ENCODE data around the gene PARD3.
"Not testable (repeated sequence)": the region's sequence is repeated elsewhere in the genome, so short reads cannot be mapped to it uniquely, and the experiment has no call there.

The PARD3 gene

GRCh38 chr10:34811968-34812514 lies 3.1 kb downstream of the PARD3 start:
- Mint-ChIP-seq H3K27ac (no peak overlapping the region), H3K4me3 (no peak overlapping the region), H3K36me3 (no peaks in the 10 kb centered on the region), H3K4me1 (peaks cover 11% of the 10 kb centered on the region), H3K9me3 (no peaks in the 10 kb centered on the region), H3K27me3 (peaks cover 48% of the 10 kb centered on the region)

- no peak overlapping the region for H3K4me3 Mint-ChIP-seq
- H3K27me3 Mint-ChIP-seq, result peaks cover 44% of the 10 kb centered on the region
- no peak overlapping the region for H3K27ac Mint-ChIP-seq
- H3K36me3 Mint-ChIP-seq, result no peaks in the 10 kb centered on the region
- H3K9me3 Mint-ChIP-seq, result no peaks in the 10 kb centered on the region
- H3K4me1 Mint-ChIP-seq, result peaks cover 6% of the 10 kb centered on the region
These were observed 3.7 kb downstream of the PARD3 start for GRCh38 chr10:34811126-34811967.

DNA sequence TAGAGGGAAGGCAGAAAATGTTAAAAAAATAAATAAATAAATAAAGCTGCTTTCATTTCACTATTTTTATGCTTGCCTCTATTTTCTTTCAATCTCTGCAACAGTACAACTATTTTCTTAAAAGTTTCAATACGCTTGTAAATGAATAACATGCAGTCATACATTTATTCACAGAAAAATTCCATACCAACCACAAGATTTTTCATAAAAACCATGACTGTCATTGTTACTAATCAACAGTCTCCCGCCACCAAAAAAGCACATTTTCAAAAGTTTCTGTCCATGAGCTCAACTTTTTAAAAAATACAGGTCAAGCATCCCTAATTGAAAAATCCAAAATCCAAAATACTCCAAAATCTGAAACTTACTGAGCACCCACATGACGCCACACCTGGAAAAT lies 5.3 kb downstream of the PARD3 start:
- no peaks in the 10 kb centered on the region for H3K36me3 Mint-ChIP-seq
- no peaks in the 10 kb centered on the region for H3K9me3 Mint-ChIP-seq
- no peaks in the 10 kb centered on the region for H3K4me1 Mint-ChIP-seq
- no peak overlapping the region for H3K4me3 Mint-ChIP-seq
- no peak overlapping the region for H3K27ac Mint-ChIP-seq
- H3K27me3 Mint-ChIP-seq, result peaks cover 37% of the 10 kb centered on the region

DNA sequence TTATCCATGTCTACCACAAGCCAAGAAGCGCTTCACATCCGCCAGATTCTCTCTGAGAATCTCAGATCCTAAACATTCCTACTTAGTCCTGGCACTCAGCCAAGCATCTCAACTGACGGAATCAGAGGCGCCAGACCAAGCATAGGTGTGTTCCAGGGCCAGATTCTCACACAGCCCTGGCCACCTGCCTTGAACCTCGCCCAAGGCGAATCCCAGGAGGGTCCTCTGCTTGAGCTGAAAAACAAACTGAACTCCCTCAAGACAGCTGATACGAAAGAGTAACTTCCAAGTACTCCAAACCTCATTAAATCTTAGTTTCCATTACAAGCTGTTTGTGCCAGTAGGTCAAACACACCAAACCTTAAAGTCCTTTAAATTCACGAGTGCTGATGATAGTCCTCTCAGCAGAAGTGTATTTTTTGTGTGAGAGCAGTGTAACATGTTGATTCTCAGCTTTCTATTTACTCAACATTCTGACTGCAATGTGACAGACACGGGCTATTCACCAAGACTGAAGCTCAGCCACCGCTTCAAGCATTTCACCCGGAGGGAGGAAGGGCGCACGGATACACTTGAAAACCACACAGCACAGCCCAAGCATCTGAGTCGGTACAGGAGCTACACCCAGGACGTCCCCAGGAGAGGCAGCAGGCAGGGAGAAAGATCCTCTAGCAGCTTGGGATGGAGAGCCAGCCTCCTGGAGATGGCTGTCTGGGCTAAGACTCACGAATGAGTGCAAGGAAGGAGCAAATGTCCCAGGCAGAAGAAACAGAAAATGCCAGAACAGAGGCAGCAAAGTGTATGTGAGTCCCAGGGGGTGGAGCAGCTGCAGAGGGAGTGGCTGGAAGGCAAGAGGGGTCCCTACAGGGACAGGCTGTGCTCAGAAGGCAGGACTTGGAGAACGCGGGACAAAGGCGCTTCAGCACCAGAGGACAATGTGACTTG lies 6.0 kb downstream of the PARD3 start:
- no peaks in the 10 kb centered on the region for H3K9me3 Mint-ChIP-seq
- H3K4me1 Mint-ChIP-seq, result no peaks in the 10 kb centered on the region
- peaks cover 37% of the 10 kb centered on the region for H3K27me3 Mint-ChIP-seq
- no peak overlapping the region for H3K27ac Mint-ChIP-seq
- H3K4me3 Mint-ChIP-seq, result no peak overlapping the region
- no peaks in the 10 kb centered on the region for H3K36me3 Mint-ChIP-seq

GRCh38 chr10:34808336-34808735 lies 6.8 kb downstream of the PARD3 start:
- Mint-ChIP-seq H3K36me3 (no peaks in the 10 kb centered on the region), H3K4me1 (no peaks in the 10 kb centered on the region), H3K27me3 (peaks cover 32% of the 10 kb centered on the region), H3K9me3 (no peaks in the 10 kb centered on the region), H3K4me3 (no peak overlapping the region), H3K27ac (no peak overlapping the region)

- H3K27me3 Mint-ChIP-seq, result peaks cover 10% of the 10 kb centered on the region
- no peaks in the 10 kb centered on the region for H3K4me1 Mint-ChIP-seq
- no peak overlapping the region for H3K27ac Mint-ChIP-seq
- no peak overlapping the region for H3K4me3 Mint-ChIP-seq
- no peaks in the 10 kb centered on the region for H3K36me3 Mint-ChIP-seq
- H3K9me3 Mint-ChIP-seq, result no peaks in the 10 kb centered on the region
These were observed 10.8 kb downstream of the PARD3 start for GRCh38 chr10:34804306-34804705.

DNA sequence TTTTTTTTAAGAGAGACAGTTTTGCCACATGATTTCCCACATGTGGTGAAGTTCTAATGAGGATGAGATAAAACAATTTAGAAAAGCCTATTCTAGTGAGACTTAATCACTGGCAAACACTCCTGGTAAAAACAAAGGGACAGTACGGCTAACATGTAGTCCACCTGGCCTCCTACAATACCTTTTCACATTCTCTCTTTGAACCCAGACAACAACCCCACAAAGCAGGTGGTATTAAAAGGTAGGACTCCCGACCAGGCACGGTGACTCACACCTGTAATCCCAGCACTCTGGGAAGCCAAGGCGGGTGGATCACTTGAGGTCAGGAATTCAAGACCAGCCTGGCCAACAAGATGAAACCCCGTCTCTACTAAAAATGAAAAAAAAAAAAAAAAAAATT lies 12.4 kb downstream of the PARD3 start:
- Mint-ChIP-seq H3K36me3 (no peaks in the 10 kb centered on the region), H3K4me3 (no peak overlapping the region), H3K27me3 (peaks cover 2% of the 10 kb centered on the region), H3K4me1 (no peaks in the 10 kb centered on the region), H3K27ac (no peak overlapping the region), H3K9me3 (no peaks in the 10 kb centered on the region)

DNA sequence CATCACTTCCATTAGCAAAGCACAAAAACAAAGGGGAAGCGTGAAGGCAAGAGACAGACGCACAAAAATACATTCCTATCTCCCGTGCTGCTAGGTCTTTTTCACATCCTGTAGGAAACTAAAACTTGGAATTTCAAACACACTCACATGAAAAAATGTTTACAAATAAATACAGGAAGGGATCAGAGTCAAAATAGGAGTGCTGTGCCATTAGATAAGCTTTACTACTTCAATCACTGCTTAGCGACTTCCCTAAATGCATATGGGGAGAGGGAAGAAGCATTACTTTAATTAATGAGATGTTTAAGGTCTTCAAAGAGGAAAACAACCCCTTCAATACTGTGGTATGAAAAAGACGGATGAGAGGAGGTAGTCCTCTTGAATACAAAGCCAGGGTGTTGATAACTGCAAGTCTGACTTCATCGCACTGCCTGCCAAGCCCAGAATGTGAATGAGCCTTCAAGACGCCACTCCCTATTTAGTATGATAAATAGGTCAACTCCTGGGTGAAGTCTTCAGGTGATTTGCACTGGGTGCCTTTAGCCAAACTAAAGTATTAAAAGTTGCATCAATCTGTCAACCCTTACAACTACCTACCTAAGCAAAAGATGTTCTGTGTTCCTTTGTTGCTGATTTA lies 13.9 kb downstream of the PARD3 start:
- Mint-ChIP-seq H3K4me3 (no peak overlapping the region), H3K36me3 (no peaks in the 10 kb centered on the region)

DNA sequence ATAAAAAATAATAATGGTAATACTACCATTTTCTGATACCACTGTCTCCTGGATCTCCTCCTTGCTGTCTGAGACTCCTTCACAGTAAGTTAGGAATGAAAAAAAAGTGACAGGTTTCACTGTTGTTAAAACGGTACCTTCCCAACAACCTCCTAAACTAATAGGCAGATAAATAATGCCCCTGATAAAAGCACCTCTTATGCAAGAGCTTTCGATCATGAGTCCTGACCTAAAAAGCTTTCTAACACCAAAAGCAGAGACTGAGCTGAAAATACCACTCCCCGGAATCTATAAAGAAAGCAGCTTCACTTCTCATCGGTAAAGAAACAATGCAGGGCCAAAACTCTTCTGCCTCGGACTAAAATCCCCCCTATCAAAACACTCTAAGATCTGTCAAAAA lies 14.5 kb downstream of the PARD3 start:
- Mint-ChIP-seq H3K4me3 (no peak overlapping the region), H3K4me1 (no peaks in the 10 kb centered on the region), H3K27me3 (peaks cover 2% of the 10 kb centered on the region), H3K36me3 (no peaks in the 10 kb centered on the region), H3K9me3 (no peaks in the 10 kb centered on the region), H3K27ac (no peak overlapping the region)

More for the DNA sequence above, 13.9 kb downstream of the PARD3 start:
- Mint-ChIP-seq H3K4me1 (no peaks in the 10 kb centered on the region), H3K9me3 (no peaks in the 10 kb centered on the region), H3K27ac (no peak overlapping the region), H3K27me3 (peaks cover 2% of the 10 kb centered on the region)

GRCh38 chr10:34798654-34799053 lies 16.4 kb downstream of the PARD3 start:
- H3K27me3 Mint-ChIP-seq, result peaks cover 2% of the 10 kb centered on the region
- H3K36me3 Mint-ChIP-seq, result no peaks in the 10 kb centered on the region
- no peak overlapping the region for H3K27ac Mint-ChIP-seq
- H3K9me3 Mint-ChIP-seq, result no peaks in the 10 kb centered on the region
- H3K4me1 Mint-ChIP-seq, result no peaks in the 10 kb centered on the region
- H3K4me3 Mint-ChIP-seq, result no peak overlapping the region

DNA sequence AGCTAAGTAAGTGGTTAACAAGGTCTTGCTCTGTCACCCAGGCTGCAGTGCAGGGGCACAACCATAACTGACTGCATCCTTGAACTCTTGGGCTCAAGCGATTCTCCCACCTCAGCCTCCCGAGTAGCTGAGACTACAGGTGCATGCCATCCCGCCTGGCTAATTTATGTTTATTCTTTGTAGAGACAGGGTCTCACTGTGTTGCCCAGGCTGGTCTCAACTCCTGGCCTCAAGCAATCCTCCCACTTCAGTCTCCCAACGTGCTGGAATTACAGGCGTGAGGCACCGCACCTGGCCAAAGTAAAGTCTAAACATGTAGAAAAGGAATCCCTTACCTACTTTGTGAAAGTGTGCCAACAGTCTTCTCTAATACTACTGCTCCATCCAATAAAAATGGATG lies 17.9 kb downstream of the PARD3 start:
- H3K27ac Mint-ChIP-seq, result no peak overlapping the region
- H3K36me3 Mint-ChIP-seq, result no peaks in the 10 kb centered on the region
- H3K4me3 Mint-ChIP-seq, result no peak overlapping the region
- no peaks in the 10 kb centered on the region for H3K9me3 Mint-ChIP-seq
- no peaks in the 10 kb centered on the region for H3K4me1 Mint-ChIP-seq
- peaks cover 2% of the 10 kb centered on the region for H3K27me3 Mint-ChIP-seq

DNA sequence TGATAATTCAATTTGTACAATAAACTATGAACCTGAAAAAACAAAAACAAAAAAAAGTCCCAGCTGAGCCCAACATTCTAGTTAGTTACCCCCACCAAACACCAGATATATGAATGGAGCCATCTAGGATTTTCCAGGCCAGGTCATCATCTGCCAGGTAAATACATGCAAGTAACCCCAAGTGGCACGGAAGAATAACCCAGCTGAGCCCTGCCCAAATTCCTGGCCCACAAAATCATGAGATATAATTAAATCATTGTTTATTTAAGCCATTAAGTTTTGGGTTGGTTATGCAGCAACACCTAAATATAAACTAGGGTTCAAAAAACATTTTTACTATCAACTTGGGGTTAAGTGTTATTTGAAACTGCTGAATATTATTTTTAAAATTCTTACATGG lies 19.0 kb downstream of the PARD3 start:
- no peaks in the 10 kb centered on the region for H3K36me3 Mint-ChIP-seq
- H3K27me3 Mint-ChIP-seq, result peaks cover 2% of the 10 kb centered on the region
- H3K4me1 Mint-ChIP-seq, result no peaks in the 10 kb centered on the region
- H3K27ac Mint-ChIP-seq, result no peak overlapping the region
- no peak overlapping the region for H3K4me3 Mint-ChIP-seq
- no peaks in the 10 kb centered on the region for H3K9me3 Mint-ChIP-seq

GRCh38 chr10:34795334-34795733 lies 19.8 kb downstream of the PARD3 start:
- Mint-ChIP-seq H3K27ac (no peak overlapping the region), H3K27me3 (no peaks in the 10 kb centered on the region), H3K9me3 (no peaks in the 10 kb centered on the region), H3K4me3 (no peak overlapping the region), H3K4me1 (no peaks in the 10 kb centered on the region), H3K36me3 (no peaks in the 10 kb centered on the region)

DNA sequence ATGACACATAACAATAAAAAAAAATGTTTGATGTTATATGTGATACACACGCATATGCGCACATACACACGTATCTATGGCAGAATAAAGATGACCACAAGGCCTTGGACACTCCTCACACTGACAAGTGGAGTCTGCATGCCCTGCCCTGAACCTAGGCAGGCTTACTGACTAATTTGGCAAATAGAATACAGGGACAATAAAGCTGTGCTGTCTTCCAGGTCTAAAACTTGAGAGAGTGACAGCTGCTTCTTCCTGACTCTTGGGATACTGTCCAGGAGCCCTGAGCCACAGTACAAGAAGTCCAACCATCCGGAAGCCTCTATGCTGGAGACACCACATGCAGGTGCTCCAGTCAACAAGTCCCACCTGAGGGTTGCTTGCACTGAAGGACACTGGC lies 20.3 kb downstream of the PARD3 start:
- Mint-ChIP-seq H3K9me3 (no peaks in the 10 kb centered on the region), H3K4me3 (no peak overlapping the region), H3K27me3 (no peaks in the 10 kb centered on the region), H3K4me1 (no peaks in the 10 kb centered on the region), H3K27ac (no peak overlapping the region), H3K36me3 (no peaks in the 10 kb centered on the region)

DNA sequence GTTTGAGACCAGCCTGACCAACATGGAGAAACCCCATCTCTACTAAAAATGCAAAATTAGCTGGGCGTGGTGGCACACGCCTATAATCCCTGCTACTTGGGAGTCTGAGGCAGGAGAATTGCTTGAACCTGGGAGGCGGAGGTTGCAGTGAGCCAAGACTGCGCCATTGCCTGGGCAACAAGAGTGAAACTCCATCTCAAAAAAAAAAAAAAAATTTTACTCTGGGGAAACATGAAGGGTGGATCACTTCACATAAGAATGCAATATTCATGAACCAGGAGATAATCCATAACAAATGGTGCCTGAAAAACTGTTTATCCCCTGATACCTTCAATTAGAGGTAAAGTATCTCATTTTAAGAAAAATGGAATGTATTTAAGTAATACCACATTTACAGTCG lies 21.5 kb downstream of the PARD3 start:
- H3K36me3 Mint-ChIP-seq, H3K9me3 Mint-ChIP-seq, H3K4me1 Mint-ChIP-seq, H3K27me3 Mint-ChIP-seq, H3K27ac Mint-ChIP-seq, H3K4me3 Mint-ChIP-seq: not testable (repeated sequence)
